AG04449 (cell line): ENCODE measurements around the gene PCDH20.

ENCODE experiments used
- CTCF ChIA-PET: fragments of 350-600 bp; formaldehyde crosslinking; extraction: SDS; loops from one replicate; lab custom pipeline; 2021; ENCODE audit warnings: antibody characterized with exemption; lab: Yijun Ruan, JAX
- POLR2A ChIA-PET: fragments of 400-600, 350-600 bp; formaldehyde crosslinking; extraction: SDS; loops from one replicate; lab custom pipeline; 2020; ENCODE audit warnings: antibody characterized with exemption, inconsistent platforms; lab: Yijun Ruan, JAX
- DNase-seq: peaks from one replicate; pipeline ENCODE4 v3.0.0-alpha.2; 2010; ENCODE audit warnings: low read depth, low spot score
- H3K4me3 ChIP-seq: 2 replicates; pipeline ENCODE4 v1.5.1; 2011; ENCODE audit warnings: low read depth, mild to moderate bottlenecking, control low read depth, low read length
- TF ChIP-seq, protein P1 (sequence below): IDR thresholded peaks from one replicate; pipeline ENCODE4 v1.5.1; 2011; ENCODE audit warnings: mild to moderate bottlenecking, moderate library complexity, low read length, control low read depth, inconsistent platforms; ENCODE audit not compliant: insufficient read depth; ENCODE audit errors: missing control alignments

The PCDH20 gene

DNA sequence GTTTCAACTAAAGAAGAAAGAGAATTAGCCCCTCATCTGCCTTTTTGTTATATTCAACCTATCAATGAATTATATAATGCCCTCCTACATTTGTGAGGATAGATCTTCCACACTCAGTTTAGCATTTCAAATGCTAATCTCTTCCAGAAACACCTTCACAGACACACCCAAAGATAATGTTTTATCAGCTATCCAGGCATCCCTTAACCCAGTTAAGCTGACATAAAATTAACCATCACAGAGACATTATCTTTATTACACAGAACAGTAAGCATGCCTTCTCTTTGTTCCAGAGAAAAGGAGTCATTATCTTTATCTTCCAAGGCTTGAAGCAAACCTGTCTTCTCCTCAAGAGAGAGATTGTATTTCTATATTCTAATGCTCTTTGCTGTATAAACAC, 53.1 kb downstream of the PCDH20 start:
- ChIA-PET POLR2A (no interaction called here), CTCF (no interaction called here)
- TF ChIP-seq, protein P1, sequence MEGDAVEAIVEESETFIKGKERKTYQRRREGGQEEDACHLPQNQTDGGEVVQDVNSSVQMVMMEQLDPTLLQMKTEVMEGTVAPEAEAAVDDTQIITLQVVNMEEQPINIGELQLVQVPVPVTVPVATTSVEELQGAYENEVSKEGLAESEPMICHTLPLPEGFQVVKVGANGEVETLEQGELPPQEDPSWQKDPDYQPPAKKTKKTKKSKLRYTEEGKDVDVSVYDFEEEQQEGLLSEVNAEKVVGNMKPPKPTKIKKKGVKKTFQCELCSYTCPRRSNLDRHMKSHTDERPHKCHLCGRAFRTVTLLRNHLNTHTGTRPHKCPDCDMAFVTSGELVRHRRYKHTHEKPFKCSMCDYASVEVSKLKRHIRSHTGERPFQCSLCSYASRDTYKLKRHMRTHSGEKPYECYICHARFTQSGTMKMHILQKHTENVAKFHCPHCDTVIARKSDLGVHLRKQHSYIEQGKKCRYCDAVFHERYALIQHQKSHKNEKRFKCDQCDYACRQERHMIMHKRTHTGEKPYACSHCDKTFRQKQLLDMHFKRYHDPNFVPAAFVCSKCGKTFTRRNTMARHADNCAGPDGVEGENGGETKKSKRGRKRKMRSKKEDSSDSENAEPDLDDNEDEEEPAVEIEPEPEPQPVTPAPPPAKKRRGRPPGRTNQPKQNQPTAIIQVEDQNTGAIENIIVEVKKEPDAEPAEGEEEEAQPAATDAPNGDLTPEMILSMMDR: no peak
- DNase-seq: no peak
- H3K4me3 ChIP-seq: no peak overlapping the region
